MM.1S (cell line): ENCODE measurements around the gene GFPT1.

Experiments used
- EZH2 ChIP-seq: fragments of 300-600 bp; sonication (generic); optimal IDR thresholded peaks from 2 replicates; pipeline ENCODE3; 2017; ENCODE audit warnings: low read depth, mild to moderate bottlenecking, antibody characterized with exemption, low read length, mixed read lengths
- TF ChIP-seq, protein P1 (sequence below): fragments of 300-600 bp; sonication (generic); IDR thresholded peaks from 2 replicates; pipeline ENCODE4 v1.5.1; 2016; ENCODE audit warnings: antibody characterized with exemption, low read length, mixed read lengths

DNA sequence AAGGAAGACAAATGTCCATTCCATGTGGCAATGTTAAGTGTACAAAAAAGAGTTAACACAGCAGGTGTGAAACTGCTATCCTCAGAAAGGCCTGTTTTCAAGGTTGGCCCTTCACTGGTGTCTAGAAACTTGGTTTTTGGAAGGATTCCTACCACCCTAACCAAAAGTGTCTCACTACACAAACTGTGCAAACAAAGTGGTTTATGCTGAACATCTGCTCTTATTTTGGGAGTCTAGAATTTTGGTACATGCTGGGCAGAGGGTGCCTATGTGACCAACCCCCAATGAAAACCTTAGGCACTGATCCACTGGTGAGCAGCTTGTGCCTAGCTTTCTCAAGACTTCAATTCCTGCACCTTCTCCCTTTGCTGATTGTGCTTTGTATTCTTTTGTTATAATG lies 14.3 kb downstream of the GFPT1 start:
- TF ChIP-seq, protein P1, sequence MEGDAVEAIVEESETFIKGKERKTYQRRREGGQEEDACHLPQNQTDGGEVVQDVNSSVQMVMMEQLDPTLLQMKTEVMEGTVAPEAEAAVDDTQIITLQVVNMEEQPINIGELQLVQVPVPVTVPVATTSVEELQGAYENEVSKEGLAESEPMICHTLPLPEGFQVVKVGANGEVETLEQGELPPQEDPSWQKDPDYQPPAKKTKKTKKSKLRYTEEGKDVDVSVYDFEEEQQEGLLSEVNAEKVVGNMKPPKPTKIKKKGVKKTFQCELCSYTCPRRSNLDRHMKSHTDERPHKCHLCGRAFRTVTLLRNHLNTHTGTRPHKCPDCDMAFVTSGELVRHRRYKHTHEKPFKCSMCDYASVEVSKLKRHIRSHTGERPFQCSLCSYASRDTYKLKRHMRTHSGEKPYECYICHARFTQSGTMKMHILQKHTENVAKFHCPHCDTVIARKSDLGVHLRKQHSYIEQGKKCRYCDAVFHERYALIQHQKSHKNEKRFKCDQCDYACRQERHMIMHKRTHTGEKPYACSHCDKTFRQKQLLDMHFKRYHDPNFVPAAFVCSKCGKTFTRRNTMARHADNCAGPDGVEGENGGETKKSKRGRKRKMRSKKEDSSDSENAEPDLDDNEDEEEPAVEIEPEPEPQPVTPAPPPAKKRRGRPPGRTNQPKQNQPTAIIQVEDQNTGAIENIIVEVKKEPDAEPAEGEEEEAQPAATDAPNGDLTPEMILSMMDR, result no peak
- TF ChIP-seq EZH2, result no peak
